ENCODE data around the gene NFAM1. TPM values are rescaled to one million over a fixed set of nuclear protein-coding genes. Genes with fewer than 3 reads are reported as not detected.

Gene NFAM1
- total and polyA plus RNA-seq, 2 of the 13 experiments (the other 11 are each of a cell fraction or from before 2014, with no cell fraction given): 0.03 TPM; not detected in 1

DNA sequence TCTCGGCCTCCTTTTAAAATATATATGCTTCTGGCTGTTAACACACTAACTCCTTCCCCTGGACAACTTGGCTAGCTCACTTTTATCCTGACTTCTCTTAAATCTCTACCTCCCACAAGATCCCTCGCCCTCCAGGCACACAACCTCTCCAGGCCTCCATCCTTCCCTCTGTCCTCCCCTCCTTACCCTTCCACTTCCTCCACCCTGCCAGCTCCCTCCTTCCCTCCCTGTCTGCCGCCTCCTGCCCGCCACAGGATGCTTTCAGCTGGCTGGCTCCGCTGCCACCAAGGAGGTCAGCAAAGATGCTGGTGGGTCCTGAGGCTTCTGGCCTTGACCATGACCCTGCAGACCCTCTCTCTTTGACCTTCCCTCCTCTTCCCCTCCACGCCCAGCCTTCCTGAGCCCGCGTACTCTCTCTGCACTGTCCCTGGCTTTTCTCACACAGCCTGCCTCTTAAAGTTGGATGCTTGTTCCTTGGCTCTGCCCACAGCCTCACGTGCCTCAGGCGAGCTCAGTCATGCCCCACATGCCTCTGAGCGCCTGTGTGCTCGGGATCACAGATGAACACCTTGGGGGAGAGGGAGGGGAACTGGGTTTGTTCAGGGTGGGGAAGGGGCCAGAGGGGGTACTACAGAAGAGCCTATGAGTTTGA, 6.7 kb downstream of the NFAM1 start:
- no peak overlapping the region for H3K27ac ChIP-seq (ENCODE audit: extremely low read length, insufficient read depth, low read length)
- H3K4me3 ChIP-seq (replicated peaks in 1 of 3; ENCODE audit: insufficient read depth in 1 of 3, low read depth in 2 of 3, low read length in 3 of 3): no peak overlapping the region
- peaks cover 5 to 33% of the 10 kb centered on the region in 2 experiments for H3K27me3 ChIP-seq (ENCODE audit: control insufficient read depth in 1 of 2, insufficient read depth in 2 of 2, low read length in 2 of 2)
- 24% methylated on average over 12 of the region's 12 CpGs for WGBS (ENCODE audit: low lambda C conversion rate)
- no TSS peak for BruUV-seq (replicated peaks)
- H3K79me2 ChIP-seq (ENCODE audit: insufficient read depth, low read length): no peaks in the 10 kb centered on the region
- intact Hi-C loops (cut with micrococcal nuclease; ENCODE audit: unreplicated experiment) (no loop called here), in situ Hi-C loops (cut with HindIII; ENCODE audit: extremely low pct_ligation_motif_present, low pct_unique_long_range_greater_than_20kb) (loop anchor here (25.0 kb wide), 1 partner anchor 463 kb away; the partner anchor contains the start of genes SEPTIN3 and SMIM45)
- TF ChIP-seq BHLHE40 (IDR thresholded peaks at IDR 0.05; ENCODE audit: low read length): 0 out of 2 replicates have a peak, but pooled peaks have one; percentile 39
- TF ChIP-seq, protein P1, sequence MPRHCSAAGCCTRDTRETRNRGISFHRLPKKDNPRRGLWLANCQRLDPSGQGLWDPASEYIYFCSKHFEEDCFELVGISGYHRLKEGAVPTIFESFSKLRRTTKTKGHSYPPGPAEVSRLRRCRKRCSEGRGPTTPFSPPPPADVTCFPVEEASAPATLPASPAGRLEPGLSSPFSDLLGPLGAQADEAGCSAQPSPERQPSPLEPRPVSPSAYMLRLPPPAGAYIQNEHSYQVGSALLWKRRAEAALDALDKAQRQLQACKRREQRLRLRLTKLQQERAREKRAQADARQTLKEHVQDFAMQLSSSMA (CRISPR knock-in tag; IDR thresholded peaks at IDR 0.05): no peak
- no peak overlapping the region for H3K4me2 ChIP-seq (ENCODE audit: low read depth, low read length)
- no peaks in the 10 kb centered on the region for H3K36me3 ChIP-seq (replicated peaks in 1 of 2; ENCODE audit: control insufficient read depth in 1 of 2, insufficient read depth in 2 of 2, low read length in 2 of 2)
- FAIRE-seq (no peak), DNase-seq (ENCODE audit: low spot score) (no peak), ATAC-seq (no peak)
- H3K4me1 ChIP-seq (ENCODE audit: insufficient read depth, low read length): peaks cover 2% of the 10 kb centered on the region
- CTCF ChIA-PET (ENCODE audit: low intra/inter-chr PET ratio, low total read pairs): no interaction called here
- POLR2A ChIA-PET: no interaction called here
- no peaks in the 10 kb centered on the region for H3K9me3 ChIP-seq (ENCODE audit: low read length)
- H4K20me1 ChIP-seq (ENCODE audit: insufficient read depth, low read length): no peaks in the 10 kb centered on the region
- H2AFZ ChIP-seq (ENCODE audit: low read length): no peak overlapping the region
- no peak overlapping the region for H3K9ac ChIP-seq (ENCODE audit: insufficient read depth, low read depth, low read length)

DNA sequence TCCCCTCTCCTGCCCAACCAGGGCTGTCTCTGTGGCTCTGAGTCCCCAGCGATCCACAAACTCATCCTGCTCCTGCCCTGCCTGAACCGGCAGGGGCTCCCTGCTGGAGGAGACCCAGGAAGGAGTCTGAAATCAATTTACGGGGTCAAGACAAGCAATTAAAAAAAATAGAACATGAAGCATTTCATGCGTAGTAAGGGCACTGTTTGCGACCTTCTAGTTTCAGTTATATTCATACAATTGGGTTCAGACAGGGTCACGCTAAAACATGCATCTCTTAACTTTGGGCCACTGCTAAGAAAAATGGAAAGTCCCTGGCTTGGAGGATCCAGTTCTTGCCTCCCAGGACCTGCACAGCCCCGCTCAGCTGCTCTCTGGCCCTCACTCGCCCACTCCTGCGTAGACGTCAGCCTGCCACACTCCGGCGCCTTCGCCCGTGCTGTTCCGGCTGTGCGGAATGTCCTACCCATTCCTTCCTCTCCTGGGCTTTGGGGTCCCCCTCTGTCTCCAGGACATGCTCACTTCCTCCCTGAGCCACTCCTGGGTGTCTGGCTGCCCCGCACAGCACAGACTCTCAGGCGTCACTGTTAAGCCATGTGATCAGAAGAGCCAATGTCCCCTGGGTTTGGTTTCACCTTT, 12.8 kb downstream of the NFAM1 start:
- no peaks in the 10 kb centered on the region for H4K20me1 ChIP-seq (ENCODE audit: insufficient read depth, low read length)
- no peak overlapping the region for H3K9ac ChIP-seq (ENCODE audit: insufficient read depth, low read depth, low read length)
- peaks cover 5 to 42% of the 10 kb centered on the region in 2 experiments; a peak in 4 of 5 replicates for H3K27me3 ChIP-seq (ENCODE audit: control insufficient read depth in 1 of 2, insufficient read depth in 2 of 2, low read length in 2 of 2)
- H3K4me3 ChIP-seq (replicated peaks in 1 of 3; ENCODE audit: insufficient read depth in 1 of 3, low read depth in 2 of 3, low read length in 3 of 3): no peak overlapping the region
- FAIRE-seq: no peak
- no peak for ATAC-seq
- 76% methylated on average over 18 of the region's 18 CpGs for WGBS (ENCODE audit: low lambda C conversion rate)
- intact Hi-C loops (cut with micrococcal nuclease; ENCODE audit: unreplicated experiment): no loop called here
- H3K27ac ChIP-seq (ENCODE audit: extremely low read length, insufficient read depth, low read length): no peak overlapping the region
- H2AFZ ChIP-seq (ENCODE audit: low read length): no peak overlapping the region
- H3K4me2 ChIP-seq (ENCODE audit: low read depth, low read length): no peak overlapping the region
- POLR2A ChIA-PET: interaction anchor here (0.6 kb wide), 1 partner anchor 34 kb away, joined by 3 read pairs; no protein-coding TSS in a partner anchor
- H3K4me1 ChIP-seq (ENCODE audit: insufficient read depth, low read length): peaks cover 31% of the 10 kb centered on the region
- no TSS peak for BruUV-seq (replicated peaks)
- no peaks in the 10 kb centered on the region for H3K9me3 ChIP-seq (ENCODE audit: low read length)
- no peak for DNase-seq (ENCODE audit: low spot score)
- no peaks in the 10 kb centered on the region for H3K79me2 ChIP-seq (ENCODE audit: insufficient read depth, low read length)
- in situ Hi-C loops (cut with HindIII; ENCODE audit: extremely low pct_ligation_motif_present, low pct_unique_long_range_greater_than_20kb): no loop called here
- H3K36me3 ChIP-seq (replicated peaks in 1 of 2; ENCODE audit: control insufficient read depth in 1 of 2, insufficient read depth in 2 of 2, low read length in 2 of 2): no peaks in the 10 kb centered on the region
- CTCF ChIA-PET (ENCODE audit: low intra/inter-chr PET ratio, low total read pairs): no interaction called here
- TF ChIP-seq RAD21 (CRISPR knock-in tag; IDR thresholded peaks at IDR 0.05) (no peak), ZNF615 (CRISPR knock-in tag; IDR thresholded peaks at IDR 0.05; ENCODE audit: borderline replicate concordance) (no peak), SNAPC5 (CRISPR knock-in tag; IDR thresholded peaks at IDR 0.05; ENCODE audit: borderline replicate concordance) (no peak), ZNF746 (CRISPR knock-in tag; IDR thresholded peaks at IDR 0.05) (no peak), ZNF235 (CRISPR knock-in tag; IDR thresholded peaks at IDR 0.05; ENCODE audit: borderline replicate concordance) (no peak), KDM2A (CRISPR knock-in tag; IDR thresholded peaks at IDR 0.05; ENCODE audit: borderline replicate concordance, low read depth) (no peak), ZNF326 (CRISPR knock-in tag; IDR thresholded peaks at IDR 0.05; ENCODE audit: borderline replicate concordance) (no peak), TCF7L2 (IDR thresholded peaks at IDR 0.05; ENCODE audit: low read depth, low read length) (no peak), ARNT (IDR thresholded peaks at IDR 0.05) (no peak), RAD51 (IDR thresholded peaks at IDR 0.05; ENCODE audit: borderline replicate concordance) (no peak)
- TF ChIP-seq, protein P2, sequence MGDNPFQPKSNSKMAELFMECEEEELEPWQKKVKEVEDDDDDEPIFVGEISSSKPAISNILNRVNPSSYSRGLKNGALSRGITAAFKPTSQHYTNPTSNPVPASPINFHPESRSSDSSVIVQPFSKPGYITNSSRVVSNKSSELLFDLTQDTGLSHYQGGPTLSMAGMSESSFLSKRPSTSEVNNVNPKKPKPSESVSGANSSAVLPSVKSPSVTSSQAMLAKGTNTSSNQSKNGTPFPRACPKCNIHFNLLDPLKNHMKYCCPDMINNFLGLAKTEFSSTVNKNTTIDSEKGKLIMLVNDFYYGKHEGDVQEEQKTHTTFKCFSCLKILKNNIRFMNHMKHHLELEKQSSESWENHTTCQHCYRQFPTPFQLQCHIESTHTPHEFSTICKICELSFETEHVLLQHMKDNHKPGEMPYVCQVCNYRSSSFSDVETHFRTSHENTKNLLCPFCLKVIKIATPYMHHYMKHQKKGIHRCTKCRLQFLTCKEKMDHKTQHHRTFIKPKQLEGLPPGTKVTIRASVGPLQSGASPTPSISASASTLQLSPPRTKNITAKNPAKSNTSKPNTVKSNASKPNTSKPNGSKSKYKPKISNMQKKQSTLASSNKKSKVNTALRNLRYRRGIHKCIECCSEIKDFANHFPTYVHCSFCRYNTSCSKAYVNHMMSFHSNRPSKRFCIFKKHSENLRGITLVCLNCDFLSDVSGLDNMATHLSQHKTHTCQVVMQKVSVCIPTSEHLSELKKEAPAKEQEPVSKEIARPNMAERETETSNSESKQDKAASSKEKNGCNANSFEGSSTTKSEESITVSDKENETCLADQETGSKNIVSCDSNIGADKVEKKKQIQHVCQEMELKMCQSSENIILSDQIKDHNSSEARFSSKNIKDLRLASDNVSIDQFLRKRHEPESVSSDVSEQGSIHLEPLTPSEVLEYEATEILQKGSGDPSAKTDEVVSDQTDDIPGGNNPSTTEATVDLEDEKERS (CRISPR knock-in tag; IDR thresholded peaks at IDR 0.05): no peak
